Stimulated activated CD8-positive, alpha-beta memory T cell treated with anti-CD3 and anti-CD28 coated beads, Interleukin-12 subunit alpha, Interleukin-12 subunit beta, amount 100 ng/mL, for 4 hours (primary cell): ENCODE results near the gene SLC25A33.

Experiments
- DNase-seq: peaks from one replicate; pipeline ENCODE4 v3.0.0-alpha.2; 2020; ENCODE audit warnings: low read depth

Gene SLC25A33

GRCh38 chr1:9601942-9602793, 62.9 kb downstream of the SLC25A33 start:
- DNase-seq = no peak

GRCh38 chr1:9602794-9603167, 63.5 kb downstream of the SLC25A33 start:
- no peak for DNase-seq

- no peak for DNase-seq
Measured at GRCh38 chr1:9603307-9603706, 64.0 kb downstream of the SLC25A33 start.

- DNase-seq = no peak
Measured at GRCh38 chr1:9603766-9604753, 64.8 kb downstream of the SLC25A33 start.

- DNase-seq = no peak
Measured at GRCh38 chr1:9604836-9605235, 65.6 kb downstream of the SLC25A33 start.

- no peak for DNase-seq
Measured at GRCh38 chr1:9605946-9606455, 66.7 kb downstream of the SLC25A33 start.

- DNase-seq = no peak
Measured at GRCh38 chr1:9606458-9606857, 67.2 kb downstream of the SLC25A33 start.

GRCh38 chr1:9606948-9607347, 67.7 kb downstream of the SLC25A33 start:
- DNase-seq = no peak

GRCh38 chr1:9607352-9607751, 68.1 kb downstream of the SLC25A33 start:
- DNase-seq = no peak

GRCh38 chr1:9609998-9610397, 70.7 kb downstream of the SLC25A33 start:
- DNase-seq = no peak

- no peak for DNase-seq
Measured at GRCh38 chr1:9610548-9610947, 71.3 kb downstream of the SLC25A33 start.

GRCh38 chr1:9611716-9612115, 72.5 kb downstream of the SLC25A33 start:
- DNase-seq = no peak

GRCh38 chr1:9612162-9612845, 73.0 kb downstream of the SLC25A33 start:
- DNase-seq = no peak

GRCh38 chr1:9612871-9613624, 73.8 kb downstream of the SLC25A33 start:
- no peak for DNase-seq

GRCh38 chr1:9613625-9614299, 74.5 kb downstream of the SLC25A33 start:
- DNase-seq = no peak

- DNase-seq = no peak
Measured at GRCh38 chr1:9615316-9616063, 76.2 kb downstream of the SLC25A33 start.

GRCh38 chr1:9618909-9619679, 79.8 kb downstream of the SLC25A33 start:
- no peak for DNase-seq

GRCh38 chr1:9621032-9621431, 81.8 kb downstream of the SLC25A33 start:
- DNase-seq = no peak

- DNase-seq = no peak
Measured at GRCh38 chr1:9624081-9624480, 84.8 kb downstream of the SLC25A33 start.
